Central memory CD8-positive, alpha-beta T cell (primary cell): Measurements from ENCODE around the gene TRDMT1.

ENCODE experiments used
- ATAC-seq: fragments of 150-1000 bp; cut with Tn5 transposase; replicated peaks from 2 replicates; pipeline ENCODE4 v1.10.0; 2022; ENCODE audit warnings: mild to moderate bottlenecking, moderate FRiP score, moderate number of reproducible peaks; ENCODE audit not compliant: poor library complexity, severe bottlenecking; ENCODE audit errors: extremely low read depth
- DNase-seq, 2 donors: peaks; one replicate each; pipeline ENCODE4 v3.0.0; 2021; ENCODE audit warnings: low spot score in 2 of 2
- H3K27ac Mint-ChIP-seq: one replicate; pipeline ENCODE4 v1.8.0; 2022; ENCODE audit warnings: low read depth, mild to moderate bottlenecking, moderate library complexity, mixed read lengths
- H3K27me3 Mint-ChIP-seq: one replicate; pipeline ENCODE4 v1.8.0; 2022; ENCODE audit warnings: mixed read lengths
- H3K36me3 Mint-ChIP-seq: one replicate; pipeline ENCODE4 v1.8.0; 2022; ENCODE audit warnings: mild to moderate bottlenecking, moderate library complexity, mixed read lengths; ENCODE audit not compliant: insufficient read depth
- H3K4me1 Mint-ChIP-seq: one replicate; pipeline ENCODE4 v1.8.0; 2022; ENCODE audit warnings: mixed read lengths
- H3K4me3 Mint-ChIP-seq: one replicate; pipeline ENCODE4 v1.8.0; 2022; ENCODE audit warnings: mild to moderate bottlenecking, moderate library complexity, mixed read lengths
- H3K9me3 Mint-ChIP-seq: one replicate; pipeline ENCODE4 v1.8.0; 2022; ENCODE audit warnings: mixed read lengths

The TRDMT1 gene

GRCh38 chr10:17237915-17238444, 36.5 kb upstream of the TRDMT1 start:
- Mint-ChIP-seq H3K9me3 (no peaks in the 10 kb centered on the region), H3K4me1 (peaks cover 28% of the 10 kb centered on the region), H3K4me3 (no peak overlapping the region), H3K27ac (peak overlapping the region; percentile 75), H3K27me3 (no peaks in the 10 kb centered on the region), H3K36me3 (peaks cover 65% of the 10 kb centered on the region)
- no peak for DNase-seq
- no peak for ATAC-seq

GRCh38 chr10:17237149-17237527, 35.7 kb upstream of the TRDMT1 start:
- Mint-ChIP-seq H3K4me1 (peaks cover 33% of the 10 kb centered on the region), H3K36me3 (peaks cover 71% of the 10 kb centered on the region), H3K4me3 (no peak overlapping the region), H3K9me3 (no peaks in the 10 kb centered on the region), H3K27ac (peak overlapping the region; percentile 89), H3K27me3 (no peaks in the 10 kb centered on the region)
- DNase-seq: no peak
- ATAC-seq: no peak

GRCh38 chr10:17236468-17237148, 35.1 kb upstream of the TRDMT1 start:
- H3K27ac Mint-ChIP-seq: peak overlapping the region; percentile 89
- no peaks in the 10 kb centered on the region for H3K27me3 Mint-ChIP-seq
- no peaks in the 10 kb centered on the region for H3K9me3 Mint-ChIP-seq
- peak overlapping the region; percentile 23 for H3K4me3 Mint-ChIP-seq
- no peak for ATAC-seq
- peaks cover 76% of the 10 kb centered on the region for H3K36me3 Mint-ChIP-seq
- DNase-seq: no peak
- peaks cover 34% of the 10 kb centered on the region for H3K4me1 Mint-ChIP-seq

- no peak overlapping the region for H3K4me3 Mint-ChIP-seq
- no peak for ATAC-seq
- peak overlapping the region; percentile 89 for H3K27ac Mint-ChIP-seq
- no peaks in the 10 kb centered on the region for H3K9me3 Mint-ChIP-seq
- peaks cover 91% of the 10 kb centered on the region for H3K36me3 Mint-ChIP-seq
- DNase-seq: no peak
- H3K4me1 Mint-ChIP-seq: peaks cover 48% of the 10 kb centered on the region
- H3K27me3 Mint-ChIP-seq: no peaks in the 10 kb centered on the region
Measured at GRCh38 chr10:17235136-17235535, 33.7 kb upstream of the TRDMT1 start.

- H3K36me3 Mint-ChIP-seq: peaks cover 93% of the 10 kb centered on the region
- H3K27ac Mint-ChIP-seq: peak overlapping the region; percentile 89
- DNase-seq (no peak), ATAC-seq (no peak)
- H3K4me3 Mint-ChIP-seq: peak overlapping the region; percentile 62
- H3K4me1 Mint-ChIP-seq: peaks cover 54% of the 10 kb centered on the region
- no peaks in the 10 kb centered on the region for H3K27me3 Mint-ChIP-seq
- no peaks in the 10 kb centered on the region for H3K9me3 Mint-ChIP-seq
Measured at GRCh38 chr10:17234431-17234945, 33.0 kb upstream of the TRDMT1 start.

GRCh38 chr10:17233286-17233991, 32.0 kb upstream of the TRDMT1 start:
- Mint-ChIP-seq H3K27ac (peak overlapping the region; percentile 89), H3K36me3 (peaks cover 95% of the 10 kb centered on the region), H3K4me3 (no peak overlapping the region), H3K4me1 (peaks cover 65% of the 10 kb centered on the region), H3K27me3 (no peaks in the 10 kb centered on the region), H3K9me3 (no peaks in the 10 kb centered on the region)
- ATAC-seq: no peak
- DNase-seq: no peak

- DNase-seq (no peak), ATAC-seq (no peak)
- H3K27ac Mint-ChIP-seq: peak overlapping the region; percentile 98
- no peaks in the 10 kb centered on the region for H3K27me3 Mint-ChIP-seq
- peaks cover 74% of the 10 kb centered on the region for H3K4me1 Mint-ChIP-seq
- H3K36me3 Mint-ChIP-seq: peaks cover 97% of the 10 kb centered on the region
- no peaks in the 10 kb centered on the region for H3K9me3 Mint-ChIP-seq
- H3K4me3 Mint-ChIP-seq: peak overlapping the region; percentile 95
Measured at GRCh38 chr10:17232276-17232960, 30.9 kb upstream of the TRDMT1 start.

- H3K27me3 Mint-ChIP-seq: no peaks in the 10 kb centered on the region
- no peaks in the 10 kb centered on the region for H3K9me3 Mint-ChIP-seq
- peaks cover 96% of the 10 kb centered on the region for H3K36me3 Mint-ChIP-seq
- peak overlapping the region; percentile 95 for H3K4me3 Mint-ChIP-seq
- no peak for ATAC-seq
- H3K27ac Mint-ChIP-seq: peak overlapping the region; percentile 98
- DNase-seq: no peak
- H3K4me1 Mint-ChIP-seq: peaks cover 79% of the 10 kb centered on the region
Measured at GRCh38 chr10:17231788-17232187, 30.3 kb upstream of the TRDMT1 start.

- H3K4me3 Mint-ChIP-seq: peak overlapping the region; percentile 95
- peak; percentile 85 to 93 for DNase-seq
- H3K27ac Mint-ChIP-seq: peak overlapping the region; percentile 98
- no peaks in the 10 kb centered on the region for H3K27me3 Mint-ChIP-seq
- ATAC-seq: peak; percentile 61
- H3K36me3 Mint-ChIP-seq: peaks cover 81% of the 10 kb centered on the region
- no peaks in the 10 kb centered on the region for H3K9me3 Mint-ChIP-seq
- H3K4me1 Mint-ChIP-seq: peaks cover 73% of the 10 kb centered on the region
Measured at GRCh38 chr10:17229967-17230682, 28.7 kb upstream of the TRDMT1 start.

- peaks cover 68% of the 10 kb centered on the region for H3K4me1 Mint-ChIP-seq
- no peak for DNase-seq
- no peaks in the 10 kb centered on the region for H3K27me3 Mint-ChIP-seq
- ATAC-seq: no peak
- no peaks in the 10 kb centered on the region for H3K9me3 Mint-ChIP-seq
- H3K27ac Mint-ChIP-seq: peak overlapping the region; percentile 98
- H3K36me3 Mint-ChIP-seq: peaks cover 76% of the 10 kb centered on the region
- peak overlapping the region; percentile 95 for H3K4me3 Mint-ChIP-seq
Measured at GRCh38 chr10:17229717-17229966, 28.2 kb upstream of the TRDMT1 start.

GRCh38 chr10:17229016-17229716, 27.7 kb upstream of the TRDMT1 start:
- Mint-ChIP-seq H3K36me3 (peaks cover 73% of the 10 kb centered on the region), H3K4me1 (peaks cover 64% of the 10 kb centered on the region), H3K4me3 (peak overlapping the region; percentile 95), H3K27ac (peak overlapping the region; percentile 98), H3K27me3 (no peaks in the 10 kb centered on the region), H3K9me3 (no peaks in the 10 kb centered on the region)
- DNase-seq (peak; percentile 71 to 75), ATAC-seq (peak; percentile 14)
